ENCODE data around the gene MRGPRF.
A peak's percentile ranks its signal among the peaks of the same experiment; 100 is the strongest.

The MRGPRF gene

GRCh38 chr11:69050592-69051380 lies 37.7 kb upstream of the MRGPRF start:
- DNase-seq, result no peak

DNA sequence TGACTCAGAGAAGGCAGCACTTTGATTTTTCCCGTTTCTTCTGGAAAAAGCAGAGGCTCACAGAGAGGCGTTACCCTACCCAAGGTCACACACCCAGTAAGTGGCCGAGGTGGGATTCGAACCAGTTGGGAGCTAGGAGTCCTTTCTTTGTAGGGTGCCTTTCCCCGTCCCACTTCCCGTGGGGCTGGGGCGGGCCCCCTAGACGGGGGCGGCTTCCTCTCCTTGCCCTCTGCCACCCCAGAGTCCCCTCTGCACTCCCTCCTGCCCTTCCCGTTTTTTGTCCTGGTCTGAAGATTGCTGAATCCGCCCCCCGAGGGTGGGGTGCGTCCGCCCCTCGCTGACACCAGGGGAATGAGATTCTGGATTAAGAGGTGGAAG lies 36.4 kb upstream of the MRGPRF start:
- DNase-seq, result no peak

GRCh38 chr11:69048694-69049489 lies 35.8 kb upstream of the MRGPRF start, which contains the start of gene TPCN2:
TPCN2 (plus strand) TSS chr11:69048932; CDS start chr11:69048998, 66 bp downstream.
- peak; percentile 98 for DNase-seq

GRCh38 chr11:69048031-69048693 lies 35.1 kb upstream of the MRGPRF start:
- no peak for DNase-seq

- peak; percentile 77 for DNase-seq
These were observed 31.3 kb upstream of the MRGPRF start for GRCh38 chr11:69044111-69045013.

- no peak for DNase-seq
These were observed 28.5 kb upstream of the MRGPRF start for GRCh38 chr11:69041516-69041915.

- peak; percentile 48 for DNase-seq
These were observed 27.7 kb upstream of the MRGPRF start for GRCh38 chr11:69040581-69041260.

DNA sequence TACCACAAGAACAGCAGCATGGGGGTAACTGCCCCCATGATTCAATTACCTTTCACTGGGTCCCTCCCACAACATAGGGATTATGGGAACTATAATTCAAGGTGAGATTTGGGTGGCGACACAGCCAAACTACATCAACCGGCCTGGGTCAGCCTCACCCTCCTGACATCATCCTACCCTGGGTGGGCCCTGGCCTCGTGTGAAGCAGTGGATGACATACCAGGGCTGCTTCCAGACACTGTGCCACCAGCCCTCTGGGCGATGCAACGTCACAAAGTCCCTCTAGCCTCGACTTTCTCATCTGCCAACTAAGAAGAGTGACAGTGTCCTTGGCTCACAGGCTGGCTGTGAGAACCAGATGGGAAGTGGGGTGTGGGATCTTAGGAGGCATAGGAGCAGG lies 27.0 kb upstream of the MRGPRF start:
- DNase-seq, result no peak

- no peak for DNase-seq
These were observed 26.5 kb upstream of the MRGPRF start for GRCh38 chr11:69039501-69039900.

GRCh38 chr11:69037544-69037943 lies 24.5 kb upstream of the MRGPRF start:
- DNase-seq, result no peak

- no peak for DNase-seq
These were observed 24.0 kb upstream of the MRGPRF start for GRCh38 chr11:69037074-69037473.

GRCh38 chr11:69035946-69036340 lies 22.9 kb upstream of the MRGPRF start:
- no peak for DNase-seq

DNA sequence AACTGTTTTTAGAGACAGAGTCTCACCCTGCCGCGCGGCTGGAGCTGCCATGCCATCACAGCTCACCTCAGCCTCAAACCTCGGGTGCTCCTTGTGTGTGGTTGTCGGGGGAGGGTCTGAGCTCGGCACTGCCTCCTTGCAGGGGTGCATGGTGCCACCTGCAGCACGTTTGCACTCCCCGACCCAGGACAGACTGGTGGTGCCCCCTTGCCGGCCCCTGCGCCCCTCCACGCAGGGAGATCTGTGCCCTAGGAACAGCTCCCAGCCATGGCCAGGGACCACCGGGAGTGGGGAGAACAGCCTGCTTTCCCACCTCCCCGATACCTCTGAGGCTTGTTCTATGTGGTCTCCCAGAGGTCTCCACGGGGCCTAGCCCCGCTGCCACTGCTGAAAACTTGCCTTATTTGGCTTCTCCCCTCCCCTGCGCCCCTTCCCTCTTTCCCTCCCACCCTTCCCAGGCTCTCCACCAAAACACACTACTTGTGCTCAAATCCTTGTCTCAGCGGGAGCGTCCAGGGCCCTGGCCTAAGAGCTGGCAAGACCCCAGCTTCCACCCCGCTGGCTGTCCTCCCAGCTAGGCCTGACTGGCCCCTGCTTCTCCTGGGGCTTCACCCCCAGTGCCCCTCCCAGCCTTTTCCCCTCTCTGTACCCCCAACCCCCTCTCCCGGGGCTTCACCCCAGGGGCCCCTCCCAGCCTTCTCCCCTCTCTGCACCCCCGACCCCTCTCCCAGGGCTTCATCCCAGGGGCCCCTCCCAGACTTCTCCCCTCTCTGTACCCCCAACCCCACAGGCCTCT lies 22.3 kb upstream of the MRGPRF start:
- no peak for DNase-seq

DNA sequence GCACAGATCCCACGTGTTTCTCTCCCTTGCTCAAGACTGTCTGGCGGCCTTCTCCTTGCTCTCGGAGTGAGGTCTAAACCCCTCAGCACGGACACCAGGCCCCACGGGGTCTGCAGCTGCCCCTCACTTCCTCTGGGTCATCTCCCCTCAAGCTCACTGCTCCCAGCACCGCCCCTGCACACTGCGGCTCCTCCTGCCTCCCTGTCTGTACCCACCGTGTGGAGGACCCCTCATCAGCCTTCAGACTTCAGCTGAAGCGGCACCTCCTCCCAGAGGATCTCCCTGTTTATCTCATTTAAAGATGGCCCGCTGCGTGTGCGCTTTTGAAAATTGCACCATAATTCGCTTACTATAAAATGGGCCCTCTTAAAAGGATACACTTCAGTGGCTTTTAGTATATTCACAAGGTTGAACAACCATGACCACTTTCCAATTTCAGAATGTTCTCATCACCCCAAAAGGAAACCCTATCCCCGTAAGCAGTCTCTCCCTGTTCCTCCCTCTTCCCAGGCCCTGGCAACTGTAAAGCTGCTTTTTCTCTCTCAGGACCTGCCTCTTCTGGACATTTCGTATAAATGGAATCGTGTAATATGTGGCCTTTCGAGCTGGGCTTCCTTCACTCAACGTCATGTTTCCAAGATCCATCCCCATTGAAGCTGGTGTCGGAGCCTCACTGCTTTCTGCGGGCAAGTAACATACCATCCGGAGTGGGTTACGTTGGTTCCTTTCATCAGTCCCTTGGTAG lies 21.2 kb upstream of the MRGPRF start:
- no peak for DNase-seq

- DNase-seq, result no peak
These were observed 20.4 kb upstream of the MRGPRF start for GRCh38 chr11:69033431-69033830.

- no peak for DNase-seq
These were observed 19.8 kb upstream of the MRGPRF start for GRCh38 chr11:69032833-69033232.

DNA sequence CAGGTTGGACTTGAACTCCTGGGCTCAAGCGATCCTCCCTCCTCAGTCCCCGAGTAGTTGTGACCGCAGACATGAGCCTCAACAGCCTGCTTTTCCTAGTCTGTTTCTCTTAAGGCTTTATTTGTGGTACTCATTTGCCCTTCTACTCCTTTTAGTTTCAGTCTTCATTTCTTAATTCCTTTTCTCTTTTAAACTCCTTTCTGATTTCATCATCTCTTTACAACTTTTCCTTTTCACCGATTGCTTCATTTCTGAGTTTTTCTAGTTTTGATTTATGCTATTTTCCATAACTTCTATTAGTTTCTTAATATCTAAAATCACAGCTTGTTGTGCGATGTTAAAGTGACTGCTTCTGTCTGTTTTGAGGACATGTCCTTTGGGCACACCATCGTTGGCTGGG lies 17.3 kb upstream of the MRGPRF start:
- DNase-seq, result no peak

DNA sequence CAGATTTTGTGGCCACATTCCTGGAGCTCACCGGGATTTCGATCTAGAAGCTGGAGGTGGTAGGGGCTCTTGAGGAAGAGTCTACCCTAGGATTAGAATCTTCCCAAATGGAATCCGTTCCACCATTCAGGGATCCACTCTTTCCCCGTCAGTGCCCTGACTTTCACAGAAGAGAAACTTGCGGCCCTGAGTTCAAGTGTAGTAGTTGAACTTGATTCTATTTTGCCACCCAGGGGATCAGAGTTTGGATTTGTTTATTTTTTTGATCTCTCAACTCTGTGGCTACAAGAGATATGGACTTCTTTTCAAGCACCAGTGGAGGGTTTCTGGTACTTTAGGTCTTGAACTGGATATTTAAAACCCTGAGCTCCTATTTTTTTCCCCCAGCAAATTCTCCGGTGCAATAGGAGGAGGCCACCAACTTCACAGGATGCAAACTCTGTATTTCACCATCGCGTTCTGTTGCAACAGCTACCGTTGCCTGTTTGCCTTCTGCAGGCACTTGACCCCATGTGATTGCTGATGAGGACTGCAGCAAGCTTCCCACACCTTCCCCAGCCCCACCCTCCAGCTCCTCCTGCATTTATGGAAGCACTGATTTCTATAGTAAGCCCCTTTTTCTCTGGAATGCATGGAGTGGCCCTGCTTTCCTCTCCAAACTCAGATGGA lies 14.8 kb upstream of the MRGPRF start:
- DNase-seq, result no peak

- no peak for DNase-seq
These were observed 11.5 kb upstream of the MRGPRF start for GRCh38 chr11:69024509-69024908.

DNA sequence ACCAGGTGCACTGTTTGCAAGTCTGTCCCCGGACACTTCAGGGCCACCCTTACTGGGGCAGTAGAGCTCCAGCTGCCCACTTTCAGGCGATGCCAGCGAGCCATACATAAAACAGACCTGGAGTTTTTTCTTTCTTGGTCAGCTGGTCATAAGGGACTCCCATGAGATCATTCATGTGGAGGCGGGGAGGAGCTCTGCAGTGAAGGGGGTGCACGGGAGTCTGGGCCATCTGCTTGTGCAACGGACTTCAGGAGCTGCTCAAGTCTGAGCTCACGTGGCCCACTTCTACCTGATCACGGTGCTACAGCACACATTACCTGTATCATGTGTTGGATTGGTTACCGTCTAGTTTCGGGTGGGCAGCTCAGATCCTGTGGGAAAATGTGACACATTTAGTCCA lies 9.2 kb upstream of the MRGPRF start:
- DNase-seq, result no peak
